PFSK-1 (cell line): Measurements from ENCODE around the gene PSMD4.
A peak's percentile ranks its signal among the peaks of the same experiment; 100 is the strongest.

ENCODE experiments used
- FOXP2 ChIP-seq: optimal IDR thresholded peaks from 2 replicates; pipeline ENCODE3; 2011; ENCODE audit warnings: borderline replicate concordance, control low read depth, inconsistent platforms; ENCODE audit not compliant: insufficient read depth; ENCODE audit errors: extremely low read length, extremely low read depth
- POLR2AphosphoS5 ChIP-seq: IDR thresholded peaks from 2 replicates; pipeline ENCODE4 v1.6.1; 2012; ENCODE audit warnings: low read depth, mild to moderate bottlenecking, control low read depth, low read length, moderate library complexity
- SIN3A ChIP-seq: IDR thresholded peaks from 2 replicates; pipeline ENCODE4 v1.6.1; 2012; ENCODE audit warnings: mild to moderate bottlenecking, low read length, moderate library complexity, borderline replicate concordance; ENCODE audit not compliant: insufficient read depth
- TAF1 ChIP-seq: IDR thresholded peaks from 2 replicates; pipeline ENCODE4 v1.6.1; 2012; ENCODE audit warnings: low read length, control low read depth, borderline replicate concordance; ENCODE audit not compliant: insufficient read depth
- TF ChIP-seq, protein P1 (sequence below), 2 experiments: IDR thresholded peaks; 2 replicates each; pipeline versions ENCODE4 v1.6.1 to v1.8.0; 2011 to 2012; ENCODE audit warnings: low read depth in 2 of 2, low read length in 2 of 2, control low read depth in 1 of 2, inconsistent platforms in 1 of 2, mild to moderate bottlenecking in 1 of 2, moderate library complexity in 1 of 2; ENCODE audit not compliant: insufficient read depth in 1 of 2

PSMD4 gene

DNA sequence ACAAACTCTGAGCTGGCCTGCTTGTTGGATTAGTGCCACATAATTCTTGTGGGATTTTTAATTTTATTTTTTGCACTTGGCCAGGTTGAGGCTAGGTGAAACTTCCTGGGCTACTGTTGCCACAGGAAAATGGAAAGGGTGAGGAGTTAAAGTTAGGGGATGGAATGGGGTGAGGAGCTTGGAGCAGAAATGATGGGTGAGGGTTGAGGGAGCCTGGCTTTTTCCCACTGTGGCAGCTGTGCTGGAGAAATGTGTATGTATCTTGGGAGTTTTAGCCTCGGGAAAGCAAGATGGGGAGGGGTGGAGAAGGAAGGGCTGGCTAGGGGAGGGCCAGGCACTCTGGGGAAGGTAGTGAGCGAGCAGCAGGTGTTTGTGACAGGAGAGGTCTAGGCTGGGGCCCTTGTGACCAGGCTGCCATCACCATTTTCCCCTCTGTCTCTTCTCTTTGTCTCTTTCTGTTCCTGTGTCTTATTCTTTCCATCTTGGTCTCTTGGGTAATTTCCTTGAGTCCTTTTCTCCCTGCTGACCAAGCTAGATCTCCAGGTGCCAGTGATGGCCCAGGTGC, 29.6 kb downstream of the PSMD4 start:
- TF ChIP-seq POLR2AphosphoS5, result no peak
- TF ChIP-seq TAF1, result no peak
- TF ChIP-seq, protein P1, sequence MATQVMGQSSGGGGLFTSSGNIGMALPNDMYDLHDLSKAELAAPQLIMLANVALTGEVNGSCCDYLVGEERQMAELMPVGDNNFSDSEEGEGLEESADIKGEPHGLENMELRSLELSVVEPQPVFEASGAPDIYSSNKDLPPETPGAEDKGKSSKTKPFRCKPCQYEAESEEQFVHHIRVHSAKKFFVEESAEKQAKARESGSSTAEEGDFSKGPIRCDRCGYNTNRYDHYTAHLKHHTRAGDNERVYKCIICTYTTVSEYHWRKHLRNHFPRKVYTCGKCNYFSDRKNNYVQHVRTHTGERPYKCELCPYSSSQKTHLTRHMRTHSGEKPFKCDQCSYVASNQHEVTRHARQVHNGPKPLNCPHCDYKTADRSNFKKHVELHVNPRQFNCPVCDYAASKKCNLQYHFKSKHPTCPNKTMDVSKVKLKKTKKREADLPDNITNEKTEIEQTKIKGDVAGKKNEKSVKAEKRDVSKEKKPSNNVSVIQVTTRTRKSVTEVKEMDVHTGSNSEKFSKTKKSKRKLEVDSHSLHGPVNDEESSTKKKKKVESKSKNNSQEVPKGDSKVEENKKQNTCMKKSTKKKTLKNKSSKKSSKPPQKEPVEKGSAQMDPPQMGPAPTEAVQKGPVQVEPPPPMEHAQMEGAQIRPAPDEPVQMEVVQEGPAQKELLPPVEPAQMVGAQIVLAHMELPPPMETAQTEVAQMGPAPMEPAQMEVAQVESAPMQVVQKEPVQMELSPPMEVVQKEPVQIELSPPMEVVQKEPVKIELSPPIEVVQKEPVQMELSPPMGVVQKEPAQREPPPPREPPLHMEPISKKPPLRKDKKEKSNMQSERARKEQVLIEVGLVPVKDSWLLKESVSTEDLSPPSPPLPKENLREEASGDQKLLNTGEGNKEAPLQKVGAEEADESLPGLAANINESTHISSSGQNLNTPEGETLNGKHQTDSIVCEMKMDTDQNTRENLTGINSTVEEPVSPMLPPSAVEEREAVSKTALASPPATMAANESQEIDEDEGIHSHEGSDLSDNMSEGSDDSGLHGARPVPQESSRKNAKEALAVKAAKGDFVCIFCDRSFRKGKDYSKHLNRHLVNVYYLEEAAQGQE (IDR thresholded peaks at IDR 0.05; ENCODE audit: insufficient read depth in 1 of 2, low read depth in 2 of 2, low read length in 2 of 2), result no peak
- no peak for TF ChIP-seq SIN3A
- no peak for TF ChIP-seq FOXP2

DNA sequence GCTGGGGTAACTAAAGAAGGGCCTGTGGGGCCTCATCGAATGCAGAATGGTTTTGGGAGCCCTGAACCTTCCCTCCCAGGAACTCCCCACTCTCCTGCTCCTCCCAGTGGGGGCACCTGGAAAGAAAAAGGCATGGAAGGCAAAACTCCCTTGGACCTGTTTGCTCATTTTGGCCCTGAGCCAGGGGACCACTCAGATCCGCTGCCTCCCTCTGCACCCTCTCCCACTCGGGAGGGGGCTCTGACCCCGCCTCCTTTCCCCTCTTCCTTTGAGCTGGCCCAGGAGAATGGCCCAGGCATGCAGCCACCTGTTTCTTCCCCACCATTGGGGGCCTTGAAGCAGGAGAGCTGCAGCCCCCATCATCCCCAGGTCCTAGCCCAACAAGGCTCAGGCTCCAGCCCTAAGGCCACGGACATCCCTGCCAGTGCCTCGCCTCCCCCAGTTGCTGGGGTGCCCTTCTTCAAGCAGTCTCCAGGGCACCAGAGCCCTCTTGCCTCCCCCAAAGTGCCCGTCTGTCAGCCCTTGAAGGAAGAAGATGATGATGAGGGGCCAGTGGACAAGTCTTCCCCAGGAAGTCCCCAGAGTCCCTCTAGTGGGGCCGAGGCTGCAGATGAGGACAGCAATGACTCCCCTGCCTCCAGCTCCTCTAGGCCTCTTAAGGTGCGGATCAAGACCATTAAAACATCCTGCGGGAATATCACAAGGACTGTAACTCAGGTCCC, 32.2 kb downstream of the PSMD4 start:
- TF ChIP-seq, protein P1 (IDR thresholded peaks at IDR 0.05; ENCODE audit: insufficient read depth in 1 of 2, low read depth in 2 of 2, low read length in 2 of 2), result no peak
- TF ChIP-seq FOXP2 (no peak), POLR2AphosphoS5 (no peak), SIN3A (no peak), TAF1 (no peak)

DNA sequence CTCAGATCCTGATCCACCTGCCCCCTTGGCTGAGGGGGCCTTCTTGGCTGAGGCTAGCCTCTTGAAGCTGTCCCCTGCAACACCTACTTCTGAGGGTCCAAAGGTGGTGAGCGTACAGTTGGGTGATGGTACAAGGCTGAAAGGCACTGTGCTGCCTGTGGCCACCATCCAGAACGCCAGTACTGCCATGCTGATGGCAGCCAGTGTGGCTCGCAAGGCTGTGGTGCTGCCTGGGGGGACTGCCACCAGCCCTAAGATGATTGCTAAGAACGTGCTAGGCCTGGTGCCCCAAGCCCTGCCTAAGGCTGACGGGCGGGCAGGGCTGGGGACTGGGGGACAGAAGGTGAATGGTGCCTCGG, 32.8 kb downstream of the PSMD4 start:
- TF ChIP-seq POLR2AphosphoS5 (no peak), FOXP2 (no peak), TAF1 (no peak), SIN3A (no peak)
- TF ChIP-seq, protein P1 (IDR thresholded peaks at IDR 0.05; ENCODE audit: insufficient read depth in 1 of 2, low read depth in 2 of 2, low read length in 2 of 2), result no peak

DNA sequence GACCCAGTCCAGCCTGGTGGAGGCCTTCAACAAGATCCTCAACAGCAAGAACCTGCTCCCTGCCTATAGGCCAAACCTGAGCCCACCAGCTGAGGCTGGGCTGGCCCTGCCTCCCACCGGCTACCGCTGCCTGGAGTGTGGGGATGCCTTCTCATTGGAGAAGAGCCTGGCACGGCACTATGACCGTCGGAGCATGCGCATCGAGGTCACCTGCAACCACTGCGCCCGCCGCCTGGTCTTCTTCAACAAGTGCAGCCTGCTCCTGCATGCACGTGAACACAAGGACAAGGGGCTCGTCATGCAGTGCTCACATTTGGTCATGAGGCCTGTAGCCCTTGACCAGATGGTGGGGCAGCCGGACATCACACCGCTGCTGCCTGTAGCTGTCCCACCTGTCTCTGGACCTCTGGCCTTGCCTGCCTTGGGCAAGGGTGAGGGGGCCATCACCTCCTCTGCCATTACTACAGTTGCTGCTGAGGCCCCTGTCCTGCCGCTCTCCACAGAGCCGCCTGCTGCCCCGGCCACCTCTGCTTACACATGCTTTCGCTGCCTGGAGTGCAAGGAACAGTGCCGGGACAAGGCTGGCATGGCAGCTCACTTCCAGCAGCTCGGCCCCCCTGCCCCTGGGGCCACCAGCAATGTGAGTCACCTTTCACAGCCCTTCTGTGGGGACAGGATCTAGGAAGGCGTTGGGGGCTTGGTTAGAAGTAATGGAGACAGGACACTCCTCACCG, 33.4 kb downstream of the PSMD4 start:
- 0 out of 2 replicates have a peak, but pooled peaks have one; percentile 8 for TF ChIP-seq POLR2AphosphoS5
- TF ChIP-seq, protein P1 (IDR thresholded peaks at IDR 0.05; ENCODE audit: insufficient read depth in 1 of 2, low read depth in 2 of 2, low read length in 2 of 2), result no peak
- TF ChIP-seq SIN3A, result no peak
